Hindlimb muscle (tissue), 1 donor: ENCODE data around the gene PPP2R2D. TPM values are rescaled to one million over a fixed set of nuclear protein-coding genes. Genes with fewer than 3 reads are reported as not detected.
A peak's percentile ranks its signal among the peaks of the same experiment; 100 is the strongest.

Experiments
- DNase-seq: peaks from one replicate; pipeline ENCODE4 v3.0.0-alpha.2; 2013
- polyA plus RNA-seq: library from polyadenylated mRNA; unstranded; fragments of 120-200 nt; gene quantifications from one replicate; pipeline ENCODE4 v1.2.1, GENCODE V29; 2013; ENCODE audit not compliant: insufficient read length

The PPP2R2D gene
- polyA plus RNA-seq, 1 donor: 30.6 TPM

DNA sequence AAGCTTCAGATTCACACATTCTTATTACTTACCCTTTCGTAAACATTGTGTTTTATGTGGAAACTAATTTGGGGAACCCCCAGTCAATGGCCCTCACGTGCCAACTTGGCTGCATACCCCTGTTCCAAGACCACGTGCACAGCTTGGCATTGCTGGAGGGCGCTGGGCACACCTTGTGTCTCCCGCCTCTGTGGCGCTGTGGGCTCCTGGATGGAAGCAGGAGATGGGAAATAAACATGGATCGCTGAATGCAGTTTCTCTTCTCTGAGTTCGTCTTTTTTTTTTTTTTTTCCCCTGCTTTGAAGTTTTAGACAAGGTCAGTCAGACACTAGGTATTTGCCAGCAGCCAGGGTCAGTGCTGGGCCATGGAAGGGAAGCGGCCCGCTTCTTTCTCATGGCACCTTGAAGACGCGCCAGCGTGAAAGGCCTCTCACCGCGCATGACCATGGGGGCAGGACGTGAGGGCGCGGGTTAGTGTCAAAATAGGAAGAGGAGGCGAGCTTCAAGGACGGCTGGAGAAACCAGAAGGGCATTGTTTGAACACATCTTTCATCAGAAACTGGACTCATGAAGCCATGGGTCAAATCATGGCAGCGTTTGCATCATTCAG, 53.7 kb downstream of the PPP2R2D start:
- DNase-seq: no peak

DNA sequence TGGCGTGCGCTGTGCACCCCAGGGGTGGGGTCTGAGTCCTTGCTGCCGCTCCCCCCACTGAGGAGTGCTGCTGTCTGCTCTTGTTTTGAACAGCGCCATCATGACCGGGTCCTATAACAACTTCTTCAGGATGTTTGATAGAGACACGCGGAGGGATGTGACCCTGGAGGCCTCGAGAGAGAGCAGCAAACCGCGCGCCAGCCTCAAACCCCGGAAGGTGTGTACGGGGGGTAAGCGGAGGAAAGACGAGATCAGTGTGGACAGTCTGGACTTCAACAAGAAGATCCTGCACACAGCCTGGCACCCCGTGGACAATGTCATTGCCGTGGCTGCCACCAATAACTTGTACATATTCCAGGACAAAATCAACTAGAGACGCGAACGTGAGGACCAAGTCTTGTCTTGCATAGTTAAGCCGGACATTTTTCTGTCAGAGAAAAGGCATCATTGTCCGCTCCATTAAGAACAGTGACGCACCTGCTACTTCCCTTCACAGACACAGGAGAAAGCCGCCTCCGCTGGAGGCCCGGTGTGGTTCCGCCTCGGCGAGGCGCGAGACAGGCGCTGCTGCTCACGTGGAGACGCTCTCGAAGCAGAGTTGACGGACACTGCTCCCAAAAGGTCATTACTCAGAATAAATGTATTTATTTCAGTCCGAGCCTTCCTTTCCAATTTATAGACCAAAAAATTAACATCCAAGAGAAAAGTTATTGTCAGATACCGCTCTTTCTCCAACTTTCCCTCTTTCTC, 55.0 kb downstream of the PPP2R2D start:
- DNase-seq: no peak

DNA sequence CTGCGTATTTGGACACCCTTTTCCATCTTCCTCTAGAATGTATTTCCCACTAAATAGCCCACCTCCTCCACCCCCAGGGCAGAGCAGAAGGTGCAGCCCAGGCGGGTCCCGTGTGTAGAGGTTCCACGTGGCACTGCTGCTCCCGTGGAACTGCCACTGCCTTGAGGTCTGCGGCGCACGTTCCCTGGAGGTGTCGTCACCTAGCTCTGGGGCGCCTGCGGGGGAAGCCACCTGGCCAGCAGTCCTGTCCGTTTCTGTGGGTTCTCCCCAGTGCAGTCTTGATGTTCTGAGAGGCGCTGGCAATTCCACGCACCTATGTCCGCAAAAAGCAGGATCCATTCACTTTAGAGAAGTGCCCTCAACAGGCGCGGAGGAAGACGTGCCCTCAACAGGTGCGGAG, 59.0 kb downstream of the PPP2R2D start:
- no peak for DNase-seq

DNA sequence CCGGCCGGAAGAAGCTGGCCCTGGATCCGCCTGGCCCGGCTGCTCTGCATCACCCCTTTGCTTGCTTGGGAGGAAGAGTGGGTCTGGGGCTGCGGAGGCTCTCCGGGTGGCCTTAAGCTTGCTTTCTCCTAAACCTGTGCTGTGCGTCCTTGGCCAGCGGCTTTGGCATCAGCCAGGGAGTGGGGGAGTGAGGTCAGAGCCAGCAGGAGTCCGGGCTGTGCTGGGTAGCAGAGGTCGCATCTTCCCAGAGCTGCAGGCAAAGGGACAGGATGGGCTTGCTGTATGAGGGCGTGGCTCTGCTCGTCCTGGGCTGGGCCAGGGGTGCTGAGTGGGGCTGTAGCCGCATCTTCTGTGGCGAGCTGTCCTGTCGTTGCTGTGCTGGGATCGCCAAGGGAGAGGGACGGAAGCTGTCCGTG, 59.8 kb downstream of the PPP2R2D start:
- DNase-seq: no peak

DNA sequence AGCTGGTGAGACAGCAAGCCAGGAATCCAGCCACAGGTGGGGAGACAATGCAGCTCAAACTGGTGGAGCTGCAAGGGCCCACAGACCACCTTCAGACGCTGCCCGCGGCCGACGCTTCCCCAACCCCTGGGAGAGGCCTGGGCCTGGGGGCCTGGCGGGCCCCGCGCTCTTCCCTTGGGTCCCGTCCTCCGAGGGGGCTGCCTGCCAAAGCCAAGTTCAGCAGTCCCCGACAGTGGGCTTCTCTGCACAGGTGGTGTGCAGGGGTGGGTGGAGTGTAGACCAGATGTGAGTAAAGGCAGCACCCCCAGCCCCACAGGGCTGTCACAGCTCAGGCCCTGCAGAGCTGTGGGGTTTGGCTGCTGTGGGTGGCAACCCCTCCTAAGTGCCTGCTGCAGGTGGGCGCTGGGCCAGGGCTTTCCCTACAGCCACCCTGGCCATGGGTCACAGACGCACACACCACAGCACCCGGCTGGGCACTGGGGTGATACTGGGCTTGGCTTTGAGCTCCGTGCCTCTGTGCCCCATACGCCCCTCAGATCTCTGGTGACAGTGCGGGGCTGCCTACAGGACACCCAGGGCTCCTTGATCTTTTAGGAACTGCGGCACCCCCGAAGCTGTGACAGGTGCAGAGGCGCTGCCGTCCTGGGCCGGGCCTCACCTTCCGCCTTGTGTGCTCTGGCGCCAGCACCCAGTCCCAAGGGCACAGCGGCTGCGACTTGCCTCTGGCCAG, 60.4 kb downstream of the PPP2R2D start:
- DNase-seq: no peak

DNA sequence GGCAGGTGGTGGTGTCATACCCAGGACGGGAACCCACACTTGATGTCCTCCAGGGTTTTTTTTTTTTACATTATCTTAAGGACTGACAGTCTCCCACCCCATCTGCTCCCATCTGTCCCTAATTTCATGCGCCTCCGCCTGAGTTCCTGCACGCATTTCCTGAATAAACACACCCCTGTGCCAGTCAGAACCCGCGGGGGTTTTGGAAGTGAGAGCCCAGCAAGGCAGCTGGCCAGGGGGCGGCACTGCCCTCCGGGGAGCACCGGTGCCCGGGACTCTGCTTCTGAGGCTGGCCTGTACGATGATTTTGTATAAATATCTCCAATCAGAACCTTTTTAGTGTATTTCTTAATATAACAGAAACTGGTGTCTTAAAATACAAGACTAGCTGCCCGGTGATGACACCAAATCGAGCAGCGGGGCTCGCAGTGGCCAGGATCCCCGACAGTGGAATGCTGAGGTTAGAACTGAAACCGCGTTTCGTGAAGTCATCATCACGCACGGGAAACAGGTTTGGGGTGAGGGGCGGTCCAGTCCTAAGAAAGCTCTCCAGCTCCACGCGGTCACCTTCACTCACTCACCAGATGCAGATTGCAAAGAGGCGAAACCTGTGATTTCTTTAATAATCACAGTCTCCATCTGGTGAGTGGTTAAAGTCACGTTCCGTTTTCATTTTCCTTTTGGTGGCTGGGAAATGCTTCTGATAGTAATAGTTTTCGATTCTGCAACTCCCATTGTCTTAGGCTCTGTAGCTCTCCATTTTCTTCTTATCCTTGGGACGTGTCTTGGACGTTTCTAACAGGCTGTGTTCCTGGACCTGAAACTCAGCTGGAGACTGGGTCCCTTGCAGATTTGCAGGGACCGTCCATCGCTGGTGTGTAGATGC, 61.2 kb downstream of the PPP2R2D start:
- no peak for DNase-seq

DNA sequence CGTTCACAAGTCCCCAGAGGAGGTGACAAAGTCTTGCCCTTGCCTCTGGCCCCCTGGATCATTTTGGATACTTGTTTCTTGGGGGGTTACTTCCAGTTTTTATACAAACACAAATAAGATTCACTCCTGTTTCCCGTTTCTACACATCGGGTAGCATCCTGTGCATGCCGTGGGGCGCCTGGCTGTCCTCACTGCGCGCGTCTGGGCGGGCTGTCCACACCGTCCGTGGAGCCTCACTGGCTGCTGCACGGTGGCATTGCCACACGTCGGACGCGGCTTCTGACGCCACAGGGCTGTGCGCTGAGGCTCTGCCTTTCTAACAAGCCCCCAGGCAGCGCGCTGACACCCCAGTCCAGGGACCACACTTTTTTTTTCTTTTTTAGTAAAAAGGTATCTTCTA, 62.5 kb downstream of the PPP2R2D start:
- DNase-seq: no peak

DNA sequence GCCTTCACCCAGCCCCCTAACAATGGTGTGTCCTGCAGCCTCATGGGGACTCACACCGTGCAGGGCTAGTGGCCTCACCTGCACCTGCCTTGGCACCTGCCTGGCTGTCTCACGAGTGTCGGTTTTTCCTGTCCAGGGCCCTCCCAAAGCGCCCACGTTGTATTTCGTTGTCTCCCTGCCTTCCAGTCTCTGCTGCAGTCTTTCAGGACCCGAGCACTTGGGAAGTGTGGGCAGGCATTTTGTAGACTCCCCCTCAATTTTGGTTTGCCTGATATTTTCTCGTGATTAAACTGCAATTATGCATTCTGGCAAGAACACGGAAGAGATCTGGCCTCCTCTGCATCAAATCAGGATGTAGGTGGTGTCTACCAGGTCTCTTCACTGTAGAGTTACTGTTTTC, 63.0 kb downstream of the PPP2R2D start:
- DNase-seq: no peak

DNA sequence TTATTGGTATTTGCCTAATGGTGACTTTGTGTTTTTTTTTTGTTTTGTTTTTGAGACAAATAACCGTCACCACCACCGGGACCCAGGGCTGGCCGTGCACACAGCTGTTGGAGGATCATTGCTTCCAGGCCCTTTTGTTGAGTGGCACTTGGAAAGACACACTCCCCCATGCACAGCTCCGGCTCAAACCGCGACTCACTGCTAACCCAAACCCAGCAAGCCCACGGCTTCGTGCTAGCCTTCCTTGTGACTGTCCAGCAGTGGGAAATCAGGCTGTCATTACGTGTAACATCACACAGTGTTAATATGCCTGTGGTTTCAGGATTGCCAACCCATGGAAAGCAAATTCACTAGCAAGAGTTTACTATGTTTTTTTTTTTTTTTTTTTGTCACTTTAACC, 63.5 kb downstream of the PPP2R2D start:
- no peak for DNase-seq

DNA sequence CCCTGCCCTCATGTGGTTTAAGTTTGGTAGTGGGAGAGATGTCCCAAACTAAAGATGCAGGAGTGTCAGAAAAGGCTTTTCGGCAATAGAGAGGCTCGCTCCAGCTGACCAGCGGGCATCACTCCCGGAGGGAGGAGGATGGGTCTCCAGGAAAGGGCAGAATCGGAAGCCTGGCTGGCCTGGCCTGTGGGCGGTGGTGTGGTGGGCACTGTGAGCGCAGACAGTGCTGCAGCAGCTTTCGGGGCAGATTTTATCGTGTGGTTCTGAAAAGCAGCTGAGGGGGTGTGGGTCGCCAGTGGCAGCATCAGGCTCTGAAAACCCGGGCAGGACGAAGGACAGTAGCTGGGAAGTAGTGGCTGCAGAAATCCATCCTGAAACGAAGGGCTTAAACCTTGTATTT, 68.1 kb downstream of the PPP2R2D start:
- DNase-seq: no peak

DNA sequence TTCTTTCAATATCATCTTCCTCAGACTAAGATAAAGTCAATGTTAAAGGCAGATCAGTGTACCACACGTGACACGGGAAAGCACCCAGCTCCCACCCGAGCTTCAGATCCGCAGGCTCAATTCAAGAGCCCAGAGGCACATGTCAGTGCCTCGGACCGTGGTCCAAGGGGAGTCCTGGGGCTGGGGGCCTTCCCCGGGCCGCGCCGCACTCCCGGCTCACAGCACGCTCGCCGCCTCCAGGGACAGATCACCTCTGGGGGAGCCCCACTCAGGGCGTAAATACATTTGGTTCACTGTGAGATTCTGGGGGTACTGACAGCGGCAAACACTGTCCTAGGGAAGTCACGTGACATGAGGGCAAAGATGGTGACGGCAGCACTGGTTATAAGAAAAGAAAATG, 70.1 kb downstream of the PPP2R2D start:
- no peak for DNase-seq

DNA sequence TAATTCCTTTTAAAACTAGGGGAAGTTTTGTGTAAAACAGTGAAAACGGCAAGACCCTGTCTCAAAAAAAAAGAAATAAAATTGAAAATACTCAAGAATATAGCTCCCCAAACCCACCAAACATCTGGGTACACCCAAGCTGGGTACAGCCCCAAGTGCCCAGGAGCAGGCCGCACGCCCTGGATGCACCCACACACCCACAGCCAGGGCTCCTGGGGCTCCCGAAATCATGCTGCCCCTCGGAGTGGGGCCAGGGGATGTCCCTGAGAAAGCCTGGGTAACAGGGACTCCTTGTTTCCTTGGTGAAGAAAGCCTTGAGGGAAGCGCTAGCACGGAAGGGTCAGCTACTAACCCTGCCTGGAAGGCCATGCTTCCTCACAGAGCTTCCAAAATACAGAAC, 70.8 kb downstream of the PPP2R2D start:
- no peak for DNase-seq

DNA sequence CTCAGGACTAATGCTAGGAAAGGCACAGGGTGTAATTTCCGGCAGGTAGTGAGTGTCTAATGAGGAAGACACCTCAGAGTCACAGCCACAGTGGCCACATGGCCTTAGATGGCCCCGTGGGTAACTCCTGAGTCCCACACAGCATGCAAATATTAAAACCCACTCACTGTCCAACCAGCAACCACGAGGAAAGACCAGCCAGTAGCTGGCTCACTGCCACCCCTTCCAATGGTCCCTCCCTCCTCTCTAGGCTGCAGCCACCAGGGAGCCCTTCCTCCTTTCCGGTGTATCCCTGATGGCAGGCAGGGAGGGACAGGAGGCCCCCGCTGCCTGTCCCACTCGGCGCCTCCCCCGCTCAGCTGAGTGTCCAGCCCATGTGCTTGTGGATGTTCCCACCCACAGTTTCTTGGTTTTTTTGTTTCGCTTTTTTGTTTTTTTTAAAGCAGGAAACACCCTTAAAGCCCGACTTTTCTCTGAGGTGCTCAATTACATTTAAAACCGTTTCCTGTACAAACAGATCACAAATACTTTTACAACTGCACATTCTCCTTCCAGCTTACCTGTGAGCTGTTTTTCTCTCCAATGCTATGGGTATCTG, 71.8 kb downstream of the PPP2R2D start:
- DNase-seq: peak; percentile 27

DNA sequence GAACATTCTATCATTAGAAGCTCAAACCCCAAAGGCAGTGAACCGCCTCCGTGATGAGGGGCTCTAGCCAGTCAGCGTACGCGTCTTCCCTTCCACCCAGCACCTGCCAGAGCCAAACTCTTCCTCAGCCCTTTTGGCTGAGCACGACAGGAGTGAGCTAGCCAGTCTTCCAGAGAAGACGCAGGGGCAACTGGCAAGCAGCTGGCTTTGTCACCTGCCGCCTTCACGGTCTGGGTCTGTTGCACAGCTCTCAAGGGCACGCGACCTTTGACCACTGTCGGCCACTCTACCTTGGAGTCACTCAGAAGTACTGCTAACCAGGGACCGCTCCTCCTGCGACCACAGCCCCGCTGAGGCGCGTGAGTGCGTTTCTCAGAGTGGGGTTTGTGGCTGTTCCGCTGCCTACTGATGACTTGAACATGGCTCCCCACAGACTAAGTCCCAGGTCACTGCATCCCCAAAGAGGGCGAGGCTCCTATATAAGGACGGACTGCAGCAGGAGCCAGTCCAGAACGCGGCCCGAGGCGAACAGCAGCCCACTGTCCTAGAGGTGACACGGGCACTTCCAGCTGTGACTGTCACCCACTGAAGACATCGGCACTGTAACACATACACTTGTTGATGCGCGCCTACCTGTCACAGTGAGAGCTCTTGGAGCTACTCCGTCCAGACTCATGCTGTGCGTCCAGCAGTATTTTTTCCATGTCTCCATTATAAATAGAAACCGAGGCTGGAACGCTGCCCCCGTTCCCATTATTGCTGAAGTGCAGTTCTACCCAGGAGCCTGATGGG, 72.5 kb downstream of the PPP2R2D start:
- DNase-seq: no peak

DNA sequence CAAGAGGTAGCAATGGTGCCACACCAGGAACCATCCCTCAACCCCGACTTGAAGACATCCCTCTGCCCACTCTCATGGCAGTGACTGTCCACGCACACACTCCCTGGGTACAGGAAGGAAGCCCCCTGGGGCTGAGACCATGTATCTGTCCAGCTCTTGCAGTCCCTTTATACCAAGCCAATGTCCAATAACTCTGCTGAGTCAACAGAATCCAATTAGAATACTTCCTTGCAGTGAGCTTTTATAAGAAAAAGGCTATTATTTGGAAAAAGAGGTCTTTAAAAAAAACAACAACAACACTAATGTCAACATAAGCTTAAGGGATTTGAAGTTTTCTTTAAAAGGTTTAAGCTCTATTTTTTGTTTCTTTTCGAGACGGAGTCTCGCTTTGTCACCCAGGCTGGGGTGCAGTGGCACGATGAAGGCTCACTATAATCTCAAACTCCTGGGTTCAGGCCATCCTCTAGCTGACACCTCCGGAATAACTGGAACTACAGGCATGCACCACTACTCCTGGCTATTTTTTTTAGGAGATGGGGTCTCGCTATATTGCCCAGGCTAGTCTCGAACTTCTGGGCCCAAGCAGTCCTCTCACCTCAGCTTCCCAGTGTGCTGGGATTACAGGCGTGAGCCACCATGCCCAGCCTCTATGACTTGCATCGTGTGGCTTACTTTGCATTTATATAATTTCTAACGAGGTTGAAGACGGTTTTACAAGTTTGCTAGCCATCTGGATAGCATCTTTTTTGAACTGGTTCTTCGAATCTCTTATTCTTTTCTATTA, 73.4 kb downstream of the PPP2R2D start:
- DNase-seq: no peak

DNA sequence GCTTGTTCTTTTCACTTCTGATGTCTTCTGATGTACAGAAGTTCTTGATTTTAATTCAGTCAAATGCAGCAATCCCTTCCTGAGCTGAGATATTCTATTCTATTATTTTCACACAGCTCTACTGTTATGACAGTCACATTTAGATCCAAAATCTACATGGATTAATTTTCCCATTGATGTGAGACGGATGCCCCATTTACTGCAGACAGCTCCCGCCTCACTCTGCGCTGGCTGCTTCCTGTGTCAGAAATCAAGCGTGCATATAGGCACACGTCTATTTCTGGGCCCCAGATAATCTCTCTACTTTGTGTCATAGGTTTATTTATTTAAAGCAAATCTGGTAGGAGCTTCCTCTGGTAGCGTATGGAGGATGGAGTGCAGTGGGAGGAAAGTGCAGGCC, 74.2 kb downstream of the PPP2R2D start:
- DNase-seq: no peak

DNA sequence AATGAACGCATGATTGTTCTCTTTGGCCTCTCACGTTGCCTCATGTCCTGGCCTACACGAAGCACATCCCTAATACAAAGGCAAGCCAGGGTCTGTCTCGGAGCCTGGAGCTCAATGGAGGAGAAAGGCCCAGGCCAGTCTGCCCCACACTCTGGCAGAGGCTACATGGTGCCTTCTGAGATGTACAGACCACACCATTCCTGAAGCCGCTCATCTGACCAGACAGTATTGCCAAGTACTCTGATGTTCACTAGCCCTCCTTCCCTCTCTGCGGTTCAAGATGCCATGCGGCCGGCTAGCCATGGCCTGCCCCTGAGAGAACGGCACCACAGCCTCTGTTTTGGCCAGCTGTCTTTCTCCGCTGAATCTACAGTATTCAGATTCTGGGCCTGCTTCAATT, 75.0 kb downstream of the PPP2R2D start:
- no peak for DNase-seq

DNA sequence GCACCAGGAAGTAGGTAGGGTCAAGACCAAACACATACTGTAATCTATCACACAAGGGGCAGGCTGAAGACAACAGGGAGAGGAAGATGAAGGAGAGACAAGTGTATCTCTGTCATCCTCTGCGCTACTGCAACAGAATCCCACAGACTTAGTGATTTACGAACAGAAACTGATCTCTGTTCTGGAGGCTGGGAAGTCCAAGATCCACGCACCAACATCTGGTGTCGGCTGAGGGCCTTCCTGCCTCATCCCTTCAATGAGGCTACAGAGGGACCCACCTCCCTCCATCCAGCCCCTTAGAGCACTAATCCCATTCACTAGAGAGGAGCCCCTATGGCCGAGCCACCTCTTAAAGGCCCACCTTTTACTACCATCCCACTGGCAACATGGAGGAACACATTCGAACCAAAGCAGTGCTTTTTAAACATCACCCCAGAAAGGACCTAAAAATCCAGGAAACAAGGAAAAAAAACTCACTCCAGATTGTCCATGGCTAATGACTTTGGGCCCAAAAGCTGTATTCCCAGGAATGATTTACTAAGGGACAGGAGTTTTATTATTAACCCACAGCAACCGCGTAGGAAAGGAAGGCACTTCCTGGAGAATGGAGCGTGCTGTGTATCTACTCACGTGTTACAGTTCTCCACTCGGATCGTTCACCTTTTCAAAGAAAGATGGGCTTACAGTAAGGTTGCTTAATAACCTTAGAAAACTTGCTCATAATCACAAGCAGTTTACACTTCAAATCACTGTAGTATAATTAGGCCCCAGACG, 76.7 kb downstream of the PPP2R2D start:
- DNase-seq: no peak

DNA sequence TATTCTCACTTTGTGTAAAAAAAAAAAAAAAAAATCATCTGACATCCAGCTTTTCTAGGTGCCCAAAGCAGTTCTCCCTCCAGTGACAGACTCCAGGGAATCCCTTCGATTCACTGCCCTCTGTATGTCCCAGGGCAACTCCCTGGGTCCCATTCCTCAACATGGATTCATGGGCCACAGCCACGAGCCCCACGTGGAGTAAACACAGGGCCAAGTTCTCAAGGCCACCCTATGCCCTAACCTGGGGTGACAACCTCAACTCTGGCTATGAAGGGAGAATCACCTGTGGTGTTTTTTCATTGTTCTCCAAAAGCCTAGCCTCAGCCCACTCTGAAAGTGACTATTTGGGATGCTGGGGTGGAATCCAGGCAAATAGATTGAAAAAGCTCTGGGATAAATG, 77.6 kb downstream of the PPP2R2D start:
- no peak for DNase-seq

DNA sequence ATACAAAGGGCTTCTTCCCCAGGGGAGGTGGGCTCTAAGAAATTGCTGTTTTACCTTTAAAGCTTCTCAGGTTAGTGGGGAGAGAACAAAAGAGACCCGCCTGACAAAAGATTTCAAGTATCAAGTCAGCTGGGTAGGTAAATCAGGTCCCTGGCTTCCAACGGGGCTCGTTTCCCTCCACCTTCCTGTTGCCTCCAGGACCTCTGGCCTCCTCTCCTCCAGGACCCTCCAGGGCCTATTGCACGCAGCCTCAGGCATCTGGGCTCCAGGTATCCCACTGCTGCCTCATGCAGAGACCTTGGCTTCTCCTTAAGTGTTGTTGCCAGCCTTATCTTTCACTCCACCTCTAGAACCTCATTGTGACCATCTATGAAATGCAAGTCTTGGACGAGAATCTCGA, 78.0 kb downstream of the PPP2R2D start:
- no peak for DNase-seq
